ENCODE measurements around the gene PHTF1.

The PHTF1 gene

DNA sequence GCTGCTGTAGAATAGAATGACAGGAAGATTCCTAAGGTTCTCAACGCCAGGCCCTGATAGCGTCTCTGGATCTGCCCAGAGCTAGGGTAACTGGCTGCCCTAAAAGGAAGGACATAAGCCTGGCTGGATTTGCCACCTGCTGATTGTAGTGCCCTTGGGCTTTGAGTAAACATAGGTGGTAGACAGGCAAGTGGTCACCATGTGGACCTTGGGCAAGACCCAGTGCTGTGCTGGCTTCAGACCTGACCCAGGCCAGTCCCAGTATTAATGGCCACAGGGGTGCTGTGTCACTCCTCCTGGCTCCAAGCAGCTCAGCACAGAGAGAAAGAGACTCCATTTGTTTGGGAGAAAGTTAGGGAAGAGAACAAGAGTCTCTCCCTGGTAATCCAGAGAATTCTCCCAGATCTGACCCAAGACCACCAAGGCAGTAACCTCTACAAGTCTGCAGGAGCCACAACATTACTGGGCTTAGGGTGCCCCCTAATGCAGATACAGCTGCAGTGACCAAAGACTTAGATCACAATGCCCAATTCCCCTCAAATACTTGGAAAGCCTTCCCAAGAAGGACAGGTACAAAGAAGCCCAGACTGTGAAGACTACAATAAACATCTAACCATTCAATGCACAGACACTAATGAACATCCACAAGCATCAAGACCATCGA lies 44.5 kb downstream of the PHTF1 start:
- no peak for FAIRE-seq

GRCh38 chr1:113701429-113701828 lies 57.9 kb downstream of the PHTF1 start:
- no peak for FAIRE-seq

DNA sequence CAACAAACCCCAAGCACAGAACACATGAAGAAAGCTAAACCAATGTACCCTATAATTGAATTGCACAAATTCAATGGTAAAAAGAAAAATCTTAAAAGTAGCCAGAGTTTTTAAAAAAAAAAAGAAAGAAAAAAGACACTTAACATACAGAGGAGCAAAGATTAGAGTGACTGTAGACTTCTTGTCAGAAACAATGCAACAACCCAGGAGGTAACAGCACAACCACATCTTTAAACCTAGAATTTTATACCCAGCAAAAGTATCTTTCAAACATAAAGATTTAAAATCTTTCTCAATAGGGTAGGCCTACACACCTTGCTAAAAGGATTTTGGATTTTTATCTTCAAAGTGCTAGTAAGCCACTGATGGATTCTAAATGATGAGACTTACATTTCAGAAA lies 64.4 kb downstream of the PHTF1 start:
- no peak for FAIRE-seq

GRCh38 chr1:113692824-113693431 lies 66.4 kb downstream of the PHTF1 start:
- no peak for FAIRE-seq

- no peak for FAIRE-seq
Observed at GRCh38 chr1:113692342-113692741, 66.9 kb downstream of the PHTF1 start.

DNA sequence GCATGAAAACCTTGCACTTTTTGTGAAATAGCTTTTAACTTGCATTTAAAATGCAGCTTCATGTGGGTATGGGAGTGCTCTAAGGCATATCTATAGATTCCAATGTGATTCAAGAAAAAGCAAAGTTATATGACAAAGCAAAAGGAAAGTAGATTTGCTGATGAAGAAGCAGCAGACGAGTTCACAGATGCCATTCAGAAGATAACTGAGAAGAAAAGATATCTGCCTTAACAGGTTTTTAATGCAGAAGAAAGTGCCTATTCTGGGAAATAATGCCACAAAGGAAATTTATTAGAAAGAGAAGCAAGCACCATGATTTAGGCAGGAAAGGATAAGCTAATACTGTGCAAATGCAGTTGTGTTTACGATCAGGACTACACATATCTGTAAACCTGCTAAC lies 68.1 kb downstream of the PHTF1 start:
- FAIRE-seq = no peak

- no peak for FAIRE-seq
Observed at GRCh38 chr1:113686891-113687618, 72.2 kb downstream of the PHTF1 start.

DNA sequence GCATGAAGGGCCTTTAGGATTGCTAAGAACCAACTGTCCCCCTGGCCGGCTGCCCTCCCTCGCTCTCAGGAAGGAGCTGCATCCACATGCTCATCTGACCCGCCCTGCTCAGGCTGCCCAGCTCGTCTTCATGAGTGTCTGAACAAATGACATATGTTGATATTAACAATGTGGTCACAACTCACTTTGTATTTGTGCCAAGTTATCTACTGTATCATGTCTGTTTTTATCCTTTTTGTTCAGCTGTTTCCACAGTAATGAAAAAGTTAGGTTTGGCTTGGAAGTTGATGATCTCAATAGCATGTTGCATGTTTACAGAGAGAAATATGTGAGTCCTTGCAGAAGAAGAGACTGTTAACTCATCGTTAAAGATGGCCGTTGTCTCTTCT lies 75.1 kb downstream of the PHTF1 start:
- FAIRE-seq = no peak

DNA sequence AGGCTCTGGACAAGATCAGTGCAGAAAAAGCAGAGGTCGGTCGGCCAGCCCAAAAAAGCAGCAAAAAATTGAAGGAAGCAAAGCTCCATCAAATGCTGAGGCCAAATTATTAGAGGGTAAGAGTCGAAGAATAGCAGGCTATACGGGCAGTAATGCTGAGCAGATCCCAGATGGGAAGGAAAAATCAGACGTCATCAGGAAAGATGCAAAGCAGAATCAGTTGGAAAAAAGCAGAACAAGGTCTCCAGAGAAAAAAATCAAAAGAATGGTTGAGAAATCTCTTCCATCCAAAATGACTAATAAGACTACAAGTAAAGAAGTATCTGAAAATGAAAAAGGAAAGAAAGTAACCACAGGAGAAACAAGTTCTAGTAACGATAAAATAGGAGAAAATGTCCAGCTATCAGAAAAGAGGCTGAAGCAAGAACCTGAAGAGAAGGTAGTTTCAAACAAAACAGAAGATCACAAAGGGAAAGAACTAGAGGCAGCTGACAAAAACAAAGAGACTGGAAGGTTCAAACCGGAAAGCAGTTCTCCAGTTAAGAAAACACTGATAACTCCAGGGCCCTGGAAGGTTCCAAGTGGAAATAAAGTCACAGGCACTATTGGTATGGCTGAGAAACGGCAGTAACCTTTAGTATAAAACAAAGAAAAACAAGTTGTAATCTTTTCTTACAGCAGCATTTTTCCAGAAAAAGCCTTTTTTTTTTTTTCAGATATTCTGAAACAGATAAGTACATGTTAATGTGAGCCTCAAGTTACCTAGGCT lies 75.7 kb downstream of the PHTF1 start:
- no peak for FAIRE-seq

- FAIRE-seq = no peak
Observed at GRCh38 chr1:113681596-113682337, 77.5 kb downstream of the PHTF1 start.

DNA sequence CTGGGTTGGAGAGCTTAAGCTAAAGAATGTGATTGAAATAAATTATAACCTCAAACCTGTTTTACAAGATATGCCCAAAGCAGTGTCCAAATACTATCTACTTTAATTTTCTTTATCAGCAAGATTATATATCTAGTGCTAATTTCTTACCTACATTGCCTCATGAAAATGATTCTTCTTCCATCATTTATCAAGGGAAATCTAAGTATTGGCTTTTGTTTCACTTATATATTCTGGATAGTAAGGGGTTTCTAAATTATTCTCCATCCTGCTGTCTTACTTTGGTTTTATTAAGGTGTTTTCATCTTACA lies 81.2 kb downstream of the PHTF1 start:
- FAIRE-seq = no peak

- peak; percentile 82 for FAIRE-seq
Observed at GRCh38 chr1:113677250-113678158, 81.8 kb downstream of the PHTF1 start.

DNA sequence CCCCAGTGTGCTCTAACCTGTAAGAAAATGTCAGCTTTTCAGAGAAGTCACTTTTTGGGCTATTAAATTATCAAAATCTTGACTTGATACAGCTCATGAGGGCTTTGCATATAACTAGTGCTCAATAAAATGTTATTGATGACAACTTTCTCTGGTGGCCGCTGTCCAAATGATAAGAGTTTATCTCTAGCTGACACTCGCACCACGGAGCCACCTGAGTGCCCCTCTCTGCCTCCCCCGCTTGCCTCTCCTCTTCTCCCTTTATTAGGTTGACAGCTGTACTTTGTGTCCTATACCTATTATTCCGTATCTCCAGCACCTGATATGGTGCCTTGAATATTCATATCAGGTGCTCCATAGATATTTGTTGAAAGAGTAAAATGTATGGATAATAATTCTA lies 82.8 kb downstream of the PHTF1 start:
- FAIRE-seq = no peak

GRCh38 chr1:113675302-113675701 lies 84.0 kb downstream of the PHTF1 start:
- no peak for FAIRE-seq

DNA sequence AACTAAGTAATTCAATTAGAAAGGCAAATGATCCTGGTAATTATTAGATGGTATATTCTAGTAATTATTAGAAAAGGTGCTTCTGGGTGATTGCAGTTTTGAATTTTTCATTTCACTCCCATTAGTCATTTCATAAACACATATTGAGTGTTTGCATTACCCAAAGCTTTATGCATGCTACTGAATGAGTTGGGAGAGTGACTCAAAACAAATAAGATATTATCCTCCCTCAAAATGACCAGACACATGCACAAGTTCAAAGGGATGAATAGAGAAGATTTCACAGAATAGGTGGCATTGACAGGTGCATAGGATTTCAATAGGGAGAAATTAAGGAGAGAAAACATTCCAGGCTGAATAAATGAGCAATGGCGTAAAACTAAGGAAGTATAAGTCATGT lies 84.7 kb downstream of the PHTF1 start:
- no peak for FAIRE-seq

GRCh38 chr1:113672491-113672890 lies 86.8 kb downstream of the PHTF1 start:
- no peak for FAIRE-seq

GRCh38 chr1:113670650-113671049 lies 88.6 kb downstream of the PHTF1 start:
- no peak for FAIRE-seq

DNA sequence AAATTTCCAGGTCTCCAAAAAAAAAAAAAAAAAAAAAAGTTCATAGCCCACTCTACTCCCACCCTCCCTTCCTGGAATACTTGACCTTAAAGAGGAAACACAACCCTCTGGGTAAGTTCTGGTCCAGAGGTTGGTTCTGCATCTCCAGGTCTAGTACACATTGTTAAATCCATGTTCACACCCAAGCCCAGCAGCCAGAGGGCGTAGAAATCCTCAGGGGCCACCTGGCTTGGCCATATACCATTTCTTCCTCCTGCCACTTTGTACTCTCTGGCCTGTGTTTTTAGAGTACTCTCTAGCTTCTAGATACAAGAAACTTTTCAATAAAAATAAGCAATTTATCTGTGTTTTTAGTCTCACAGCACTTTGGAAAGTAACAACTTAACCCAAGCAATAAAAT lies 89.3 kb downstream of the PHTF1 start:
- FAIRE-seq = no peak

GRCh38 chr1:113666126-113666525 lies 93.2 kb downstream of the PHTF1 start:
- no peak for FAIRE-seq

DNA sequence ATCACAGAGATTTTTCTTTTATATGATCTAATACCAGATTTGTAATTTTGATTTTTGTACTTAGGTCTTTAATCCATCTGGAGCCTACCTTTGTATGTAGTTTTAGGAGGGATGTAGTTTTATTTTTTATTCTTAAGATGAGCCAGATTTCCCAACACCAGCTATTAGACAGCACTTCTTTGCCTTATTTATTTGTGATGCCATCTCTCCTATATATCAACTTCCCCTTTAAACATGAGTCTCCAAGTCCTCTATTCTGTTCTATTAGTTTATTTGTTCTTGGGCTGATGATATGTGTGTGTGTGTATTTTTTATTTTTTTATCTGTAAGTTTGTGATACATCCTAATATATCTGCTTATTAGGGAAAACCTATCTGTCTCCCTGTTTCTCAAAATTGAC lies 94.2 kb downstream of the PHTF1 start:
- FAIRE-seq = no peak

DNA sequence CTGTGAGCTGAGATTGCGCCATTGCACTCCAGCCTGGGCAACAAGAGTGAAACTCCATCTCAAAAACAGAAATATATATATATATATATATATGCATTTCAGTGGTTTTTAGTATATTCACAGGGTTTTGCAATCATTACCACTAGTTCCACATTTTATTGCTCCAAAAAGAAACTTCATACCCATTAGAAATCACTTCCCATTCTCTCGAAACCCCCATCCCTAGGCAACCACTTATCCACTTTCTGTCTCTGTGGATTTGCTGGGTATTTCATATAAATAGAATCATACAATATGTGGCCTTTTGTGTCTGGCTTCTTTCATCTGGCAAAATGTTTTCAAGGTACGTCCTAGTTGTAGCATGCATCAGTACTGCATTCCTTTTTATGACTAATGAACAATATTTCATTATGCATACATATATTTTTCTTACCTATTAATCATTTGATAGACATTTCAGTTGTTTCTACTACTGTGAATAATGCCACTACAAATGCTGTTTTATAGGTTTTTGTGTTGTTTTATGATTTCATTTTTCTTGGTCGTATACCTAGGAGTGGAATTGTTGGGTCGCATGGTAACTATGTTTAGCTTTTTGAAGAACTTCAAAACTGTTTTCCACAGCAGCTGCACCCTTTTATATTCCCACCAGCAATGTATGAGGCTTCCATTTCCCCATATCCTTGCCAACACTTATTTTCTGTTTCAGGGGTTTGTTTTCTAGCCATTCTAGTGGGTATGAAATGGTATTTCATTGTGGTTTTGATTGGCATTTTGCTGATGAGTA lies 95.9 kb downstream of the PHTF1 start:
- FAIRE-seq = no peak

Measured in TTC549 (cell line).